Keratinocyte (primary cell): Measurements from ENCODE around the gene CFAP90.

Source experiments
- CTCF ChIP-seq, 3 experiments: IDR thresholded peaks in 1 of 3; conservative IDR thresholded peaks in 1 of 3; optimal IDR thresholded peaks in 1 of 3; 2 replicates in 2 of 3; 3 replicates in 1 of 3; pipeline versions ENCODE3 to v1.5.1; 2011; ENCODE audit warnings: low read length in 3 of 3, mild to moderate bottlenecking in 3 of 3, moderate library complexity in 2 of 3, control low read depth in 1 of 3, inconsistent platforms in 1 of 3; ENCODE audit not compliant: insufficient read depth in 2 of 3; ENCODE audit errors: extremely low read depth in 1 of 3
- EZH2 ChIP-seq: IDR thresholded peaks from one replicate; pipeline ENCODE4 v1.6.1; 2012; ENCODE audit warnings: inconsistent platforms, mild to moderate bottlenecking, low read length, moderate library complexity

- TF ChIP-seq EZH2 (no peak), CTCF (optimal IDR thresholded peaks at IDR 0.05 in 1 of 3, IDR thresholded peaks at IDR 0.05 in 1 of 3, conservative IDR thresholded peaks at IDR 0.05 in 1 of 3; ENCODE audit: extremely low read depth in 1 of 3, insufficient read depth in 2 of 3, low read length in 3 of 3) (no peak)
These were observed 33.7 kb upstream of the CFAP90 start for GRCh38 chr5:7884491-7885267.
